GM19467 (cell line): Measurements from ENCODE around the gene ZMYND8.
"Not testable (repeated sequence)": the region's sequence is repeated elsewhere in the genome, so short reads cannot be mapped to it uniquely, and the experiment has no call there.

Experiments
- ATAC-seq: cut with Tn5 transposase; IDR thresholded peaks from one replicate; pipeline ENCODE4 v1.9.1; 2021; ENCODE audit warnings: mild to moderate bottlenecking, moderate library complexity; ENCODE audit not compliant: unreplicated experiment

Gene ZMYND8

DNA sequence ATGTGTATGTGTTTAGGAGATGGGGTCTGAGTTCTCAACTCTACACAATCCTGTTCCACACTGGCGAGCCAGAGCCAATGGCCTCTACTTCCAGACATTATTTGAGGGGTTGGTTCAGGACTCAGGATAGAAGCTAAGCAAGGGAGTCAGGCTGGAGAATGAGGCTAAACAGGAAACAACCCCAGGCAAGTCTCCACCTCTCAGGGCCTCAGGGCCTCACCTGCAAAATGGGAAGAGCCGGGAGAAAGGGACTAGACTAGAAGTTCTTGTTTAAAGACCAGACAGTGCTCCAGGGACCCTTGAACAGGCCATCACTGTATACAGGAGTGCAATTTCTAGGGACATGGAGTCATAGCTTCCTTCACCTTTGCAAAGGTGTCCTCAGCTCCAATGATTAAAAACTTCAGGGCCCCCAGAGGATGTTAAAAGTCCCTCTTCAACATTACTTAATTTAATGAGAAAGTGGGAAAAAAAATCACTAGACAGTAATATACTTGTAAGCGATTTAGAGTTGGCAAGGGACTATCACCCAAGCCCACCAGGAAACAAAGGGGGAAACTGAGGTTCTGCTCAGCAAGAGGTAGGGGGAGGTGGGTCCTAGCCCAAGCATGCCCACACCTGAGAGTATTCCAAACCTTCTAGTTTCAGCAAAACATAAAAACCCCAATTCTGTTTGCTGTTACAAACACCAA, 41.7 kb downstream of the ZMYND8 start:
- ATAC-seq, result no peak

DNA sequence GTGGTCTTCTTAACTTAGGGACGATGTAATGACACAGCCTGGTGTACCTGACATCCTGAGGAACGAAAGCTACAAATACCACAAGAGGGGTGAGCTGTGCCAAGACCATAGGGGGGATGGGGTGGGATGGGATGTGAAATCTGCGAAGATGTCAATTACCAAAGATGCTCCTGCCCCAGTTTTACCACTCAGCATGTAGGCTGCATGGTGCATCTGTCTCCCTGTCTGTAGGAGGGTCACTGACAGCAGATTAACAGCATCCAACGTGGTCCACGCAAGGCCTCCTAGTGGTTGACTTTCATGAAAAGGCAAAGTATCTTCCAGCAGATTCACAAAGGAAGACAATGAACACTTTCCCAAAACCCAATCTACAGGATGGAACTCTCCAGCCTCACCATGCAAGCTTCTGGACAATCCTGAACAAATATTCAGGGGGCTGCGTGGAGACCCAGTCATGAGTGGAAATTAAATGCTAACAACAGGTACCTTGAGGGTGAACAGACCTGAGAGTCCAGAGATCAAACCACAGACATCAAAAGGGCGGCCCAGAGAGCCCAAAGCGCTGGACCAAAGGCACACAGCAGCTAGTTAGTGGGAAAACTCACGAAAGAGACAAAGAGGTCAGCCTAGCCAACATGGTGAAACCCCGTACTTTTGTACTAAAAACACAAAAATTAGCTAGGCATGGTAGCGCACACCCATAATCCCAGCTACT, 44.4 kb downstream of the ZMYND8 start:
- no peak for ATAC-seq

DNA sequence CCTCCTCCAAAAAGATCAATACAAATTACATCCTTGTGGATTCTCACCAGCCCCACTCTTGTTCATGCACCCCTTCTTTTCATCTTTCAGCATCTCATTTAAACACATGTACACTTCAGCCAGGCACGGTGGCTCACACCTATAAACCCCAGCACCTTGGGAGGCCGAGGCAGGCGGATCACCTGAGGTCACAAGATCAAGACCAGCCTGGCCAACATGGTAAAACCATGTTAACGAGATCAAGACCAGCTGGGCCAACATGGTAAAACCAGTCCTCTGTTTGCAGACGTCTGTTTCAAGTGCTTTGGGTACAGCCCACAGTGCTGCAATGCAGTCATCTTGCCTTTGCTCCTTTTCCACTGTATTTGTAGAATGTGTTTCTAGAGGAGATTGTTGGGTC, 45.3 kb downstream of the ZMYND8 start:
- ATAC-seq, result no peak

DNA sequence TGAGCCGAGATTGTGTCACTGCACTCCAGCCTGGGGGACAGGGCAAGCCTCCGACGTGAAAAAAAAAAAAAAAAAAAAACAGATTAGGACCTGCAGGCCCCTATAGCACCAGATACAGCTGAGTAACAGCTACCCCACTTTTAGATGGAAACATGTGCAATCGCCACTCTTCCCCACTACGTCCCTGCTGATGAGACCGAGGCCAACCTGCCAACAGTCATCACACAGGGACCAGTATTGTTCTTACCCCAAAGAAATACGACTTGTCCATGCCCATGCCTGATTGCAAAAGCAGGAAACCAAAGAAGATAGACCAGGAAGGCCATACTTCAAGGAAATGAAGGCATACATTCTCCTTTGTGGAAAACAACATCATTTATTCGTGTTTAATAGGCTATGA, 45.8 kb downstream of the ZMYND8 start:
- no peak for ATAC-seq

DNA sequence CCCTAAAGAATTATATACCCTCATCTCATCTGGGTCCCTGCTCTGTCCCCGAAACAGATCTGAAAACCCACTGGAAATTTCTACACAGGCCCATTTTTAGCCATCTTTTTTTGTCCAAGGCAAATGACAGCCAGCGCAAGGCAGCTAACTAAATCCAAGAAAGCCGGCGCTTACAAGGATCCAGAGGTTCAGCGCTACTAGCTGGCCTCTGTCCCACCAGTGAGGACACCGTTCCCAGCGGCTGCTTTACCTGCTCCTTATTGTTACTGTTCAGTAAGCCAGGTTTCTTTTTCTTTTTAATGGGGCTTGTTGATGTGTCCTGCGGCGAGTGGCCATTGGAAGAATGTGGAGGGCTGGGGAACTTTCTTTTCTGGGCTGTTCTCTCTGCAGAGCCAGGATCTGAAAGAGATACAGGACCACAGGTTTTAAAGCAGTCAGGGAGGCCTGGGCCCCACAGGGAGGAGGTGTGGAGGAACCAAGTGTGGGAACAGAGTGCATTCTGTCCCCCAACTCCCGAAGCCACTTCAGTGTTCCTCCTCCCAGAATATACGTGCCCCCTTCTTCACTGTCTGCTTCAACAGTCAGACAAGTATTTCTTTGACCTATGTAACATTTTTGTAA, 46.6 kb downstream of the ZMYND8 start:
- no peak for ATAC-seq

DNA sequence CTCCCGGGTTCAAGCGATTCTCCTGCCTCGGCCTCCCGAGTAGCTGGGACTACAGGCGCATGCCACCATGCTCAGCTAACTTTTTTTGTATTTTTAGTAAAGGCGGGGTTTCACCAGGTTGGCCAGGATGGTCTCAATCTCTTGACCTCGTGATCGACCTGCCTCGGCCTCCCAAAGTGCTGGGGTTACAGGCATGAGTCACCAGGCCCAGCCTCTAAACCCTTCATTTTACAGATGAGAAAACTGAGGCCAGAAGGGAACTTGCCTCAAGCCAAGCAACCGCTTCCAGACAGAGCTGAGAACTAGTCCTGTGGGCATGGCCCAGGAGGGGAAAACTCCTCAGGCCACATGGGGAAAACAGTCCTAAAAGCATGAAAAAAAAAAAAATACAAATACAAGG, 47.1 kb downstream of the ZMYND8 start:
- no peak for ATAC-seq

DNA sequence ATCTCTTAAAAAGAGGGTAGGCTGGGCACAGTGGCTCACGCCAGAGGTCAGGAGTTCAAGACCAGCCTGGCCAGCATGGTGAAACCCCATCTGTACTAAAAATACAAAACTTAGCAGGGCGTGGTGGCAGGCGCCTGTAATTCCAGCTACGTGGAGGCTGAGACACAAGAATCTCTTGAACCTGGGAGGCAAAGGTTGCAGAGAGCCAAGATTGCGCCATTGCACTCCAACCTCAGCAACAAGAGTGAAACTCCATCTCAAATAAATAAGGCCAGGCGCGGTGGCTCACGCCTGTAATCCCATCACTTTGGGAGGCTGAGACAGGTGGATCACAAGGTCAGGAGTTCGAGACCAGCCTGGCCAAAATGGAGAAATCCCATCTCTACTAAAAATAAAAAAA, 48.9 kb downstream of the ZMYND8 start:
- ATAC-seq, result not testable (repeated sequence)

DNA sequence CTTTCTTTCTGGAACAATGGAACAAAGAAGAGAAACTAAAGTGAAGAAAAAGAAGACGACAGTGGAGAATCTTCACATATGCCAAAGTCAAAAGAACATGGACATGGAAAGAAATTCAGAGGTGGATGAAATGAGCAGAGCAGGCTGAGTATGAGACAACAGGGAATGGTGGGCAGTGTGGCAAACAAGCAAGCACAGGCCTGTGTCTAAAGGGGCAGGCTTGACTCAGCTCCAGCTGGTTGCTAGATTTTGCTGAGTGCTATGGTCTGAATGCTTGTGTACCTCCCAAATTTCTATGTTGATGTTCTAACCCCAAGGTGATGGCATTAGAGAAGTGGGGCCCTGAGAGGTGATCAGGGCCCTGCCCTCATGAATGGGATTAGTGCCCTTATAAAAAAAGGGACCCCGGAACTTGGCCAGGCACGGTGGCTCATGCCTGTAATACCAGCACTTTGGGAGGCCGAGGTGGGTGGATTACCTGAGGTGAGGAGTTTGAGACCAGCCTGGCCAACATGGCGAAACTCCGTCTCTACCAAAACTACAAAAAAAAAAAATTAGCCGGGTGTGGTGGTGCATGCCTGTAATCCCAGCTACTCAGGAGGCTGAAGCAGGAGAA, 49.6 kb downstream of the ZMYND8 start:
- no peak for ATAC-seq

DNA sequence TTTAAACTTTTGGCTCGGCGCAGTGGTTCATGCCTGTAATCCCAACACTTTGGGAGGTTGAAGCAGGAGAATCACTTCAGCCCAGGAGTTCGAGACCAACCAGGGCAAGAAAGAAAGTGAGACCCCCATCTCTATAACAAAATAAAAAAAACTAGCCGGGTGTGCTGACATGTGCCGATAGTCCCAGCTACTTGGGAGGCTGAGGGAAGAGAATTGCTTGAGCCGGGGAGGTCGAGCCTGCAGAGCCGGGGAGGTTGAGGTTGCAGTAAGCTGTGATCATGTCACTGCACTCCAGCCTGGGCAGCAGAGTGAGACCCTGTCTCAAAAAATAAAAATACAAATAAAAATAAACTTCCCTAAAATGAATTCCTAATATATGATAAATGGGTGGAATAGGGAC, 50.4 kb downstream of the ZMYND8 start:
- ATAC-seq, result no peak

DNA sequence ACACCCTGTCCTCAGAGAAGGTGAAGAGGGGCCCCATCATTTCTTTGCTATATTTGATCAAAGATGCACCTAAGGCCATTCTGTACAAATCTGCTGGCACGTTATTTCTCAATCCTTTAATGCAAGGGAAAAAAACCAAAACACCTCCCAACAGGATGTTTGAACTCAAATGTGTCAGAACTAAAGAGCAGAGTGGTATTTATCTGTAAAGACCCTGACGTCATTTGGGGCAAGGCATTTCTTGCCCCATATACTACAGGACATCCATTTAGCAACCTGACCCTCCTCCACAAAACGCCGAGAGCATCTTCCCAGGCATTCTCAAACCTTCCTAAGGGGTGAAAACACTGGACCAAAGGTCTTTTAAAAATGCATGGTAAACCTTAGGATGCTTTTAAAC, 50.8 kb downstream of the ZMYND8 start:
- no peak for ATAC-seq

DNA sequence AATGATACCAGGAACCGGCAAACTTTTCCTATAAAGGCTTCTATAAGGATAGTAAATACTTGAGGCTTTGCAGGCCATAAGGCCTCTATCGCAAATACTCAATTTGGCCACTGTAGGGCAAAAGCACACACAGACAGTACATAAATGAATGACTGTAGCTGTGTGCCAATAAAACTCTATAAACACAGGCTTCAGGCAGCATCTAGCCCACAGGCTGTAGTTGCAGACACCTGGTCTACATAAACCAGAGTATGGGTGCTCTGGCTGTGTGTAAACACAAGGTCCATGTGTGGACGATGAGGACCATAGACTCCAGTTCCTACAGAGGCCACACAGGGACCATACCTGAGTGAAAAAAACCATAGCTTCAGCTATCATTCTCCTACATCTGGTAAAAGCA, 52.2 kb downstream of the ZMYND8 start:
- no peak for ATAC-seq

DNA sequence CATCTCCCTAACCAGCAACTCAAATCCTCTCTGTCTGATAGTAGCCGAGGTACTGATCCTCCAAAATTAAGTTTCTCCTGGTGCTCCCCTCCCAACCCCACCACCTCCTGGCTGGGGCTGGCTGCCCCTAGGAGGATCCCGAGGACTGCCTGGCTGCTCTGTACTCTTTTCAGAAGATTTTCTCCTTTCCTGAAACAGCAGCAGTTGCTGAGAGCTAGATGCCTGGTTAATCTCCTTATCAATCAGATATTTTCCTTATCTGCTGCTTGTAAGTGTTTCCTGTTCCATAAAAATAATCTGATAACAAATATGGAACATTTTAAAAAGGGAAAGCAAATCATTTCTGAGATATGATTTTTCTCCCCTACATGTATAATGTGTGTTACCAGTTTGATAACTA, 52.8 kb downstream of the ZMYND8 start:
- no peak for ATAC-seq

DNA sequence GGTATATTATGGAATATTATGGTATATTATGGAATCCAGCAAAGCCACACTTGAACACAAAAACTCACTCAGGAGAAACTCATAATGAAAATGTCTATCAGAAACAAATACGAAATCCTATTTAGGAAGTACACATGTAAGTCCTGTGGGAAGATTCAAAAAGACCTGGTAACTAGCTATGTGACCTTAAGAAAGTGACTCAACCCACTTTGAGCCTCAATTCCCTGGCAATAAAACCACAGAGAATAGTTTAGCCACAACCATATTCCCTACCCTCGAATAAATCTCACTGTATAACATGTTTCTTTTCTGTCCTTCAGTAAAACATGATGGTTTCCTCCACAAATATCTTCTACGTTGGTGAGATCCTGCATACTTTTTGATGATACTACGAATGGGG, 56.4 kb downstream of the ZMYND8 start:
- no peak for ATAC-seq

DNA sequence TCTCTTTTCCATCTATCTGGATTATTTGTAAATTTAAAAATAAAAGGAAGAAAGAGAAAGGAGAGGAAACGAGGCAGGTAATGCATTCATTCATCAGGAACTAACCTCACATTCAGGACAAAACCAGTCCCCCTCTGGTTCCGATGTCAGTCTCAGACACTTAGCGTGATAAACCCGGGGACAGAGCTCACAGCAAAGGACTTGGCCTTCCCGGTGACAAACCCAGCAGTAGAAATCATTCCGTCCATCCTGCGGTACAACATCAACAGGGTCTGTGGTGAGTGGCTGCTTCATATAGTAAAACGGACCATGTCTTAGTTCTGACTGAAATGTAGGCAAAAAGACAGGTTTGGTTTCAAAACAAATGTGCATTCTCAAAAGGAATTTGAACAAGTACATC, 57.9 kb downstream of the ZMYND8 start:
- ATAC-seq, result no peak

DNA sequence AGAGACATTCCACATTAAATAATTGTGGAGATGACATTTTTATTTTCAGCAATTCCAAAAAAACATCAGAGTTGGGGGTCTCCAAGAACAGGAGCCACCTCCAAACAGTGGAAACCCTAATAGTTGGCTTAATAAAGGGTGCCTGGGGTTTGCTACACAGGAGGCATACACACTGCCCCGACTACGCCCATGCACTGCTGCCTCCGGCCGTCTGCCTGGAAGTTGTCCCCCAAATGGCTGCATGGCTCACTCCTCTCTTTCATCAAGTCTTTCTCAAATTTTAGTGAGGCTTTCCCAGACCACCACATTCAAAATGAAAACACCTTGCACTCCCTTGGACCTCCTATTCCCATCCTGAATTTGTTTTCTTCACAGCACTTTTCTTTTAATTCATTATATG, 58.8 kb downstream of the ZMYND8 start:
- no peak for ATAC-seq

DNA sequence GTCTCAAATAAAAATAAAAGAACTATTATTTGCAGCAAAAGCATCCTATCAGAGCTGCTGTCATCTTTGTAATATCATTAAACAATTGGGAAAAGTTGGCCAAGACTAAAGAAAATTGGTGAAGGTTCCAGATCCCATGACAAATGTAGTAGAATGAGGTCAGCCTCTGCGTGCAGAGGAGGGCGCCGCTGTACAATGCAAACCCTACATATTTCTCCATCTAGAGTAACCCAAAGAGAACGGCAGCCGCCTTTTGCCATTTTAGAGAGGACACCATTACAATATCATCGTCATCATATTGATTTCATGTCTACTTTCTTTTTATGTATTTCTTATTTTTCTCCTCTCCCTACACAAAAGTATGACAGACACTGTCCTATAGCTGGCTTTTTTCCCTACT, 59.5 kb downstream of the ZMYND8 start:
- no peak for ATAC-seq

DNA sequence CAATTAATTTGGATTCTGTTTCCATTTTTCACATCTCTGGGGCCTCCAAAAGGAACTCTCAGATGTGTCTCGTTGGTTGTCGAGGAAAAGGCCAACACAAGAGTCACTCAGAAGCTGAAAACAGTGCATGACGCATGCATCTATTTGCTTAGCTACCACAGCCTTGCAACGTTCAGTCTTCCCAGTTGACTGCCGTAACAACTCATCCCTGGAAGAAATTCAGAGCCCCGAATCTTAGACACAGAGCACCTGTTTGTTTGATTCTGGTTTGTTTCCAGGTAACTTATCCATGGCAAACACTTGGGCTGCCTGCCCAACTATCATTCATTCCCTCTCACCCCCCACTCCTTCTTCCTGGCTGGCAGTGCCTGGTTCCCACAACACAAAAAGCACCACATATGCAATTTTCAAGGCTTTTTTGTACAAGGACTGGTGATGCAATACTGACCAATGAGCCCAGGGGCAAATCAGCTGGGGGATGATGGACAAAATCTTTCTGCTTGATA, 60.5 kb downstream of the ZMYND8 start:
- ATAC-seq, result no peak

DNA sequence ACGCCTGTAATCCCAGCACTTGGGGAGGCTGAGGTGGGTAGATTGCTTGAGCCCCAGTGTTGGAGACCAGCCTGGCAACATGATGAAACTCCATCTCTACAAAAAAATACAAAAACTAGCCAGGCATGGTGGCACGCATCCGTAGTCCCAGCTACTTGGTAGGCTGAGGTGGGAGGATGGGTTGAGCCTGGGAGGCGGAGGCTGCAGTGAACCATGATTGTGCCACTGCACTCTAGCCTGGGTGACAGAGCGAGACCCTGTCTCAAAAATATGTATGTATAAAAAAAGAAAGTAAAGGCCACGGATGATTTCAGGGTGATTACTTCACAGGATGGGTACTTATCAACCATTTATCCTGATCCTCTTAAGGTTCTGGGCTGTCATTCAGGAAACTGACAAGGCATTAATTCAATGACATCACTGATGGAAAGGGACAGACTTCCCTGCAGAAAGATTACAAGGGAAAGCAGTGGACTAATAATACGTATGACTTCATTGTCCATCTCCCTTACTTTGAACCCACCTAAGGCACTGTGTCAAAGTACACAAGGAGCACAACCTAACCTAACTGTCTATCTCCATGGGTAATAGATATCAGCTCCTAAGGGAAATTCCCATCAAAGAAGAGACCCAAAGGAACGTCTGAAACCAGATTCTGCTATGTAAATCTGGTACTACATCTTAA, 61.2 kb downstream of the ZMYND8 start:
- no peak for ATAC-seq

DNA sequence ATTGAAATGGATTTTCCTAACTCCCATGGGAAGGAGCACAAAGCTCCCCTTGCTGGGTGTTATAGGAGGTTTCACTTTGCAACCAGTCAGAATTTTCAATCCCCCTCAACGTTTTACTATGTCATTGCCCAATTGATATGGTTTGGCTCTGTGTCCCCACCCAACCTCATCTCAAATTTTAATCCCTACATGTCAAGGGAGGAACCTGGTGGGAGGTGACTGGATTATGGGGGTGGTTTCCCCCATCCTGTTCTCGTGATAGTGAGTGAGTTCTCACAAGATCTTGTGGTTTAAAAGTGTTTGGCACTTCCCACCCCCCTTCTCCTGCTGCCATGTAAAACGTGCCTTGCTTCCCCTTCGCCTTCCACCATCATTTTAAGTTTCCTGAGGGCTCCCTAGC, 62.9 kb downstream of the ZMYND8 start:
- ATAC-seq, result no peak

DNA sequence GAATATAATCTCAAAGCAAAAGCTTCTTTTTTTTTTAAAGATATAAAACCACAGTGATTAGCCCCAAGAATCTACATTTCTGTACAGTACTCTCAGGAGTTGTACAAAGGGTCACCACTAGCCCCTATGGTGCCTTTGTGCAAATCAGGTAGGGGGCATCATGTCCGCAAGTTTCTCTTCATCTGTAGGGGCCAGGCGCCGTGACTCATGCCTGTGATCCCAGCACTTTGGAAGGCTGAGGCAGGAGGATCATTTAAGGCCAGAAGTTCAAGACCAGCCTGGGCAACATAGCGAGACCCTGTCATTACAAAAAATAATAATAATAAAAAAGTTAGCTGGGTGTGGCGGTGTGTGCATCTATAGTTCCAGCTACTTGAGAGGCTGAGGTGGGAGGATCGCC, 63.9 kb downstream of the ZMYND8 start:
- no peak for ATAC-seq
